GM12864 (cell line): ENCODE results near the gene AGRP.

Experiments
- DNase-seq: peaks from one replicate; pipeline ENCODE4 v3.0.0-alpha.2; 2011; ENCODE audit warnings: low read depth
- H3K4me3 ChIP-seq: 2 replicates; pipeline ENCODE4 v1.5.1; 2011; ENCODE audit warnings: mild to moderate bottlenecking, low read depth, low read length, control low read depth
- TF ChIP-seq, protein P1 (sequence below): IDR thresholded peaks from 2 replicates; pipeline ENCODE4 v1.5.1; 2011; ENCODE audit warnings: low read depth, mild to moderate bottlenecking, moderate library complexity, low read length, control low read depth, inconsistent platforms; ENCODE audit errors: missing control alignments

Gene AGRP, protein sequence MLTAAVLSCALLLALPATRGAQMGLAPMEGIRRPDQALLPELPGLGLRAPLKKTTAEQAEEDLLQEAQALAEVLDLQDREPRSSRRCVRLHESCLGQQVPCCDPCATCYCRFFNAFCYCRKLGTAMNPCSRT

DNA sequence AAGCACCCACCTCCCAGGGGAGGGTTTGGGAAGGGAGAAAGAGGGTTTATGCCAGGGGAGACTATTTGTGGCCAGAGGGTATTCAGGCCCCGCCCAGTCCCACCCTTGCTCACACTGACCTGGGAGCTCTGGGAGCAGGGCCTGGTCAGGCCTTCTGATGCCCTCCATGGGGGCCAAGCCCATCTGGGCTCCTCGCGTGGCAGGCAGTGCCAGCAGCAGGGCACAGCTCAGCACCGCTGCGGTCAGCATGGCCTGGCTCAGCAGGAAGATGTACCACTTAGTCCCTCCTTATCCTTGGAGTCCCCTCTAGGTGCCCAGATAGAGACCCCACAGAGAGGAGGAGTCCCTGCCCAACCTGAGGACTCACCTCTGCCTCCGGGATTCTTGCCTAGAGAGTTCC is at the start of gene AGRP:
TSS of gene AGRP (minus strand) at position 398 of the 400 bp plus-strand sequence. CDS start at position 249, 149 bp downstream.
- H3K4me3 ChIP-seq = peak within 1 kb of the TSS; percentile 83
- TF ChIP-seq, protein P1, sequence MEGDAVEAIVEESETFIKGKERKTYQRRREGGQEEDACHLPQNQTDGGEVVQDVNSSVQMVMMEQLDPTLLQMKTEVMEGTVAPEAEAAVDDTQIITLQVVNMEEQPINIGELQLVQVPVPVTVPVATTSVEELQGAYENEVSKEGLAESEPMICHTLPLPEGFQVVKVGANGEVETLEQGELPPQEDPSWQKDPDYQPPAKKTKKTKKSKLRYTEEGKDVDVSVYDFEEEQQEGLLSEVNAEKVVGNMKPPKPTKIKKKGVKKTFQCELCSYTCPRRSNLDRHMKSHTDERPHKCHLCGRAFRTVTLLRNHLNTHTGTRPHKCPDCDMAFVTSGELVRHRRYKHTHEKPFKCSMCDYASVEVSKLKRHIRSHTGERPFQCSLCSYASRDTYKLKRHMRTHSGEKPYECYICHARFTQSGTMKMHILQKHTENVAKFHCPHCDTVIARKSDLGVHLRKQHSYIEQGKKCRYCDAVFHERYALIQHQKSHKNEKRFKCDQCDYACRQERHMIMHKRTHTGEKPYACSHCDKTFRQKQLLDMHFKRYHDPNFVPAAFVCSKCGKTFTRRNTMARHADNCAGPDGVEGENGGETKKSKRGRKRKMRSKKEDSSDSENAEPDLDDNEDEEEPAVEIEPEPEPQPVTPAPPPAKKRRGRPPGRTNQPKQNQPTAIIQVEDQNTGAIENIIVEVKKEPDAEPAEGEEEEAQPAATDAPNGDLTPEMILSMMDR = no peak
- no peak for DNase-seq

DNA sequence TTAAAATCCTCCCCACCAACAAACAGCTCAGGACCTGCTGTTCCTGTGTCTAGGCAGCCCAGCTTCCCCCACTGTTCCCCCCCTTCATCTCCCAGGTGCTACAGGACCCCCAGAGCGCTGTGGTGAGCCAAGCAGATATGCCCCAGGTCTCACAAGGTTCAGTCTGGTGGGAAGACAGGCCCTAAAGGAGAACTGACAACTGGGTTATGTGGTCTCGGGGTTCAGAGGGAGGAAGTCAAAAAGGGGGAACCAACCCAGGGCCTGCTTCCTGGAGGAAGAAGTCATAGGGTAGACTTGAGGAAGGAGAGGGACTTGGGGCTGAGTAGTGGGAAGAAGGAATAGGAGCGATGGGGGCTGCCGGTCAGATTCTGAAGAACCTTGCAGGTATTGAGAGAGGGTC is 47.9 kb upstream of the AGRP start:
- no peak for DNase-seq
- TF ChIP-seq, protein P1 = no peak
- peak overlapping the region; percentile 2; the same call in 1 of the 2 replicates for H3K4me3 ChIP-seq

DNA sequence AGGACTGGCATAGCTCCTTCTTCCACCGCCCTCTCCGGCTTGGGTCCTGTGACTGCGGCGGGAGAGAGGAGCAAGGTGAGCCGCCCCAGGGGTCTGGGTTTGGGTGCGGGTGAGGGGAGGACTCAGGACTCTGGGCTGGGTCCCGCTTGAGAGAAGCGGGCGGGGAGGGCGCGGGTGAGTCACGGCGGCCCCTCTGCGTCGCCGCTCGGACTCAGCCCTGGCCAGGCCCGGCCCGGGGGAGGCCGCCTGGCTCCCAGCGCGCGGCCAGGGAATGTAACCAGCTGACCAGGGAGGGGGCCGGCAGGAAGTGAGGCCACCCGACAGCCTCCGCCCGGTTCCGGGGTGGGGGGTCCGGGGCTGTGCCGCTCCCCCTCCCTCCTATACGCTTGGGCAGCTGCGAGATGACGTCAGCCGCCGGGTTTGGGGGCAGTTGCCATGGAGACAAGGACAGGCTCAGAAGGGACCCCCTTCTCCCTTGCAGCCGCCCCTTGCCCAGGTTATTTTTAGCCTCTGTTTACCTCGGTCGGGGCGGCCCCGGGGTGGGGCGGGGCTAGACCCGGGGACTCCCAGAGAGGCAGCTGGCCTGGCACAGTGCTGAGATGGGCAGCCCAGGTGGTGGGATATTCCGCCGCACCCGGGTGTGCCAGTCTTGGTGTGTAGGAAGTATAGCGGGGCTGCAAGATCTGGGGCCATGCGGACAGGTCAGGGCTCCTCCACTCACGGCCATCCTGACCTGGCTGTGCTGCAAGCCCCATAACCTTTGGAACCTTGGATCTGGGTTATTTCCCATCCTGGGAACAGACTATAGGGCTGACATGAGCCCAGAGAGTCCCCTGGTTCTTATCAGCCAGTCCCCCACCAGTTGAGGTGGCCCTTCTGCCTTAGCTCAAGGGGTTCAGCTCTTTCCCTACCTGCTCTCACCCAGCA is 46.9 kb upstream of the AGRP start:
- no peak for DNase-seq
- TF ChIP-seq, protein P1 = no peak
- peak overlapping the region; percentile 71 for H3K4me3 ChIP-seq

DNA sequence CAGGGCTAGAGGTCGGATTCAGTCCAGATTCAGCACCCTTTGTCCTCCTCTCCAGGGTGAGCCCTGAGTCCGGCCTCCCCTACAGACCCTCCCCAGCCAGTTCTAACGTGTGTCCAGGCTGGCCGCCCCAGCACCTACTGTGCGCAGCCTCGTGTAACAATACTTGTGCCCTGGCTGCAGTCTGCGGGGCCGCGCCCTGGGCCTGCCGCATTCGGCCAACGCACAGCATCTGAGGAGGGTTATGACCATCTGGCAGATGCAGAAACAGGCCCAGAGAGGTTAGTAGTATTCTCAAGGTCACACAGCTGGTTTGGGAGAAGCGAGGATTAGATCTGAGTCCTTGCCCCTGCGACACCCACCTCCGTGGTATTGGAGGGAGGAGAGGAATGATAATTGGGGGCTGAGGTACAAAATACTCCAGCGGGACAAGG is 46.2 kb upstream of the AGRP start:
- no peak for DNase-seq
- TF ChIP-seq, protein P1 = no peak

DNA sequence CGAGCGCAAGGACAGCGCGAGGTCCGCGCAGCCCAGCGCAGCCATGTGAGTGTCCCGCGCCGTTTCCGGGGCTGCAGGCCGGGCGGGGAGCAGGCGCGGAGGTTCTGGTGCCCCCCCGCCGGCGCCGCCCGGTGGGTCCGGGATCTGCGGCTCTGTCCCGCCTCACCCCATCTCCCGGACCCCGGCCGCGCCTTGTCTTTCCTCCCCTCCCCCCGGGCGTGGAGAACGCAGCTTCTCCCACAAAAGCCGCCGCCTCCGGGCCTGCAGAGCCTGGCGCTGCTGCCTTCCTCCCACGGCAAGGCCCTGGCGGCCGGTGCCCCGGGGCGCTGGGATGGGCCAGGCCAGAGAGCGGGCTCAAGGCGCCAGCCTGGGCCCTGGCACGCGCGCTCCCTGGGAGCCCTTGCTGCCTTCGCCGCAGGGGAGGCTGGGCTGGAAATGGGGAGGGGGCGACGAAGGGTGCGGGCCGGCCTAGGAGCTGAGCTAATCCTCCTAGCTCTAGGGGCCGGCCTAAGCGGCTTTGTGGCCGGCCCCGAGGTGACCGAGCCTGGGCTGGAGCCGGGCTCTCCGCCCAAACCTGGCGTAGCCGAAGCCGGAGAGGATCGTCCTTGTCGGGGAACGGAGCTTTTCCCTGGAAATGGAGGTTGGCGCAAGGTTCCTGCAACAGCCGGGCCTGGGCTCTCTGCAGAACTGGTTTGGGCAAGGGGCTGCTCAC is 45.7 kb upstream of the AGRP start:
- TF ChIP-seq, protein P1 = no peak
- DNase-seq = no peak
- H3K4me3 ChIP-seq = peak overlapping the region; percentile 71

More for the DNA sequence above, 46.2 kb upstream of the AGRP start:
- peak overlapping the region; percentile 71 for H3K4me3 ChIP-seq

DNA sequence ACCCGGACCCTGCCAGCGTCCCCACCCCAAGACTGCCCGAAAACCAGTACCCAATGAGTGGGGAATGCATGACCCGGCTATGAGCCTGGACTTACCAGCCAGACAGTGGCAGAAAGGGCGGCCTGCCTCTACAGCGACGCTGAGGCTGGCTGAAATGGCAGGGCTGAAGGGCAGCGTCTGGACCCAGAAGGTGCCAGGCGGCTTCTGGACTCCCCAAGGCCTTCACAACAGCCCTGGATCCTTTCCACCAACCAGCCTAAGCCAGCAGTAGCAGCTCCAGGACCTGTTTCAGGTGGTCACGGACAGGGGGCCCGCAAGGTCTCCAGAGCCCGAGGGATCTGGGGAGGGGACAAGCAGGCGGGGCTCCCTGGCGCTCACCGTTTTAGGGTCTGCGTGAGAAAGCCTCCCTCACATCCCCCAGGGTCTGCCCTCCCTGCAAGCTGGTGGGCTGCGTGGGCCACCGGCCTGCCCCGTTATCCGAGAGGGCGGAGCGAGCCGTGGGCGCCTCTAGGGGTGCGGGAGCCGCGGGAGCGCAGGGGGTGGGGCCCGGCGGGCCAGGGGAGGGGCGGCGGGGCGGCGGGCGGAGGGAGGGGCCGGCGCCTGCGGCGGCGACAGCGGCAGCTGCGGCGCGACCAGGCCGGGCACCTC is 45.0 kb upstream of the AGRP start, which contains the start of gene RIPOR1:
TSS of gene RIPOR1 (plus strand) at position 608 of the 648 bp plus-strand sequence. CDS start 9,618 bp downstream, outside the sequence.
- TF ChIP-seq, protein P1 = no peak
- H3K4me3 ChIP-seq = peak within 1 kb of the TSS; percentile 71
- no peak for DNase-seq
